GM12892 (cell line): Measurements from ENCODE around the gene SCAF8.

Source experiments
- DNase-seq: peaks from one replicate; pipeline ENCODE4 v3.0.0; 2011; ENCODE audit not compliant: insufficient read length
- FAIRE-seq: peaks from 2 replicates; lab custom pipeline; 2011; peaks lifted over from hg19 to GRCh38; lab: Jason Lieb, UNC
- POLR2A ChIP-seq: IDR thresholded peaks from 2 replicates; pipeline ENCODE4 v1.6.1; 2011; ENCODE audit warnings: low read depth, low read length, control low read depth
- POLR2AphosphoS5 ChIP-seq: IDR thresholded peaks from 2 replicates; pipeline ENCODE4 v1.6.1; 2011; ENCODE audit warnings: low read depth, low read length, control low read depth
- TAF1 ChIP-seq: IDR thresholded peaks from 2 replicates; pipeline ENCODE4 v1.6.1; 2011; ENCODE audit warnings: low read depth, mild to moderate bottlenecking, control low read depth, low read length, borderline replicate concordance

SCAF8 gene

DNA sequence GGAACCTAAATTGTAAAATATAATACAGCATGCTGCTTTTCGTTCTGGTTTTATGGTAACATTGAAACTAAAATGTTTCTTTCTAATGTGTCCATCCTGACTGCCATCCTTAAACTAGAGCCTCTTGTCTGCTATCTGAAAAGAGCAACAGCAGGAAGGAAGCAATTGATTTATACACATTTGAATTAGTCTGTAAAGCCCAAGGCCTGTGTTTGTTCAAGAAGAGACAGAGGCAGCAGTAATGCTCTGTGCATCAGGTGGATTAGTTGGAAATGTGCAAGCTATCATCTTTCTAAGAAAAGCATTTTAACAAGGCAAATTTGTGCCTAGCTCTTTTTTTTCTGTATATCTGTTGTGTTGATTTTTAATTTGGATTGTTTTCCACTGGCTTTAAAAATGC, 128.6 kb downstream of the SCAF8 start:
- FAIRE-seq (no peak), DNase-seq (no peak)
- no peak for TF ChIP-seq POLR2A

DNA sequence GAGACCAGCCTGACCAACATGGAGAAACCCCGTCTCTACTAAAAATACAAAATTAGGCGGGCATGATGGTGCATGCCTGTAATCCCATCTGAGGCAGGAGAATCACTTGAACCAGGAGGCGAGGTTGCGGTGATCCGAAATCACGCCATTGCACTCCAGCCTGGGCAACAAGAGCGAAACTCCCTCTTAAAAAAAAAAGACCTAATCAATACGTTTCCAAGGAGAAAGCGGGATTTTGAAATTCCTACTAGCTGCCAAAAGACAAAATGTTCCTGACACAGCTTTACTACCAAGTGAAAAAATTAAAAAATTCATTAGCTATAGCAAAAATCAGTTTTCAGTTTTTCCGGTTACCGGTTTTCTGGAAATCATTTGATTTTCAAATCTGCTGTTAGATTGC, 129.3 kb downstream of the SCAF8 start:
- TF ChIP-seq TAF1 (no peak), POLR2A (no peak), POLR2AphosphoS5 (no peak)
- DNase-seq (no peak), FAIRE-seq (no peak)

DNA sequence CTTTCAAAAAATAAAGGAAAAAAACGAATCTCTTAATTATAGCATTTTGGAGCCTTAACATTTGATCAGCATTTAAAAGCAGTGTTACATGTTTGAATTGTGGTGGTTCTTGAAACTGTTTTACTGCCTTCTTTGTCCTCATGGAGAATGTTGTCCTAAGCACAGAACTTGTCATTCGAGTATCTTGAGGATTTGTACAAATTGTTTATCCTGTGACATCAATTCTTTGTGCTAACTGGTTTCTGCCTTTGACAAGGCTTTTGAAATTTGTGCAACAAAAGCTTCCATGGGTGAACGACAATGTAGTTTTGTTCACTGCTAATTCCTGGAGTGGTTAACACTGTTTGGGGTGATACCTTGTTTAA, 130.8 kb downstream of the SCAF8 start:
- FAIRE-seq, result no peak

DNA sequence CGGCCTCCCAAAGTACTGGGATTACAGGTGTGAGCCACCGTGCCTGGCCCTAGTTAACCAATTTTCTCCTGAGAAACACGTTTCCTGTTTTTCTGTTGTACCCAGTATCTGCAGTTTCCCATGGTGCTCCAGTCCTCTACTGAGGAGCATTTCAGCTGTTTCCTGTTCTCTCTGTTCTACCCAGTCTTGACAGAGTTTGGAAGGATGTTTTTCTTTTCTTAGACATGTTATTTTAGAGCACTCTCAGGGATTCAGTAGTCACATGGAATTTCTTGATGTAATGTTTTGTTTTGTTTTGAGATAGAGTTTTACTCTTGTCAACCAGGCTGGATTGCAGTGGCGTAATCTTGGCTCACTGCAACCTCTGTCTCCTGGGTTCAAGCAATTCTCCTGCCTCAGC, 132.1 kb downstream of the SCAF8 start:
- TF ChIP-seq POLR2AphosphoS5 (no peak), POLR2A (no peak), TAF1 (no peak)
- DNase-seq (no peak), FAIRE-seq (no peak)

More for the DNA sequence above, 130.8 kb downstream of the SCAF8 start:
- DNase-seq, result no peak
- no peak for TF ChIP-seq POLR2A
- TF ChIP-seq POLR2AphosphoS5, result no peak
- no peak for TF ChIP-seq TAF1

DNA sequence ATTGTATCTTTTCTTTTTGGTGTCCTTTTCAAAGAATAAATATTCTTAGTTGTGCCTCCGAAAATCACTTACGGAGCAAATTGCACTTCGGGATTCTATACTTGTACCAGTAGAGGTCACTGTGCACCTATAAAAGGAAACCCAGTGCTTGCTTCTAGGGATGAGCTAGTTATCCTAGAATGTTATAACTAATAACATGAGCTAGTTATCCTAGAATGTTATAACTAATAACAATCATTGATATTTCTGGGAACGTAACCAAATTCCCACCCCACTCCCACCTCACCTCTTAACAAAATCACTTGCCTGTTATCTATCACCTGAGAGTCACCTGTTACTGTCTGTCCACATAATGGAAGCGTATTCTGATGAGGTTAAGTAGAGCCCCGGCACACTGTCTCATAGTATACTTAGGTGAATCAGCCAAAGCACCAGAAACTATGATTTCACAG, 135.0 kb downstream of the SCAF8 start:
- TF ChIP-seq POLR2AphosphoS5 (no peak), POLR2A (no peak), TAF1 (no peak)
- DNase-seq, result no peak
- no peak for FAIRE-seq

DNA sequence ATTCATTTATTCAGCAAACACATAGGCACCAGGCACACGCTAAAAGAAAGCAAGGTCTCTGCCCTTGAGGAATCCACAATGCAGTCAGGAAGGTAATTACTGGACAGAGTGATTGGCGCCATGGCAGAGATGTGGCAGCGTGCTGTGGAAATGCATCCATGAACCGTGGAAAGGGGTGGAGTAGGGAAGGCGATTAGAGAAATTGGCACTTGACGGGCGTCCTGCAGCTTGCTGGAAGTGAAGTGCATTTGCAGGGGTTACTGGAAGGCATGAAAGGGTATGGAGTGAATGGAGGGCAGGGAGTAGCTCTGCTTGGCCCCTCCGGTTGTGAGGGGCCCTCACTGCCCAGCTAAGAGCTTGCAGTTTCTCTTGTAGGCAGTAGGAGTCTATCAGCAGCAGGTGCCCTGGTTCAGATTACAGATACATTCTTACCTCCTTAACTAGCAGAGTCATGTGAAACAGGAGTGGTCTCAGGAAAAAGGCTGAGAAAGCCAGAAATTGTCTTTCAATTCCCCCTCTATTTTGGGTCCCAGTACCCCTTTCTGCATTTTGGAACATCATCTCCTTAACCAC, 139.4 kb downstream of the SCAF8 start:
- FAIRE-seq, result no peak
- TF ChIP-seq POLR2A, result no peak
- no peak for TF ChIP-seq POLR2AphosphoS5
- TF ChIP-seq TAF1, result no peak
- DNase-seq, result no peak

DNA sequence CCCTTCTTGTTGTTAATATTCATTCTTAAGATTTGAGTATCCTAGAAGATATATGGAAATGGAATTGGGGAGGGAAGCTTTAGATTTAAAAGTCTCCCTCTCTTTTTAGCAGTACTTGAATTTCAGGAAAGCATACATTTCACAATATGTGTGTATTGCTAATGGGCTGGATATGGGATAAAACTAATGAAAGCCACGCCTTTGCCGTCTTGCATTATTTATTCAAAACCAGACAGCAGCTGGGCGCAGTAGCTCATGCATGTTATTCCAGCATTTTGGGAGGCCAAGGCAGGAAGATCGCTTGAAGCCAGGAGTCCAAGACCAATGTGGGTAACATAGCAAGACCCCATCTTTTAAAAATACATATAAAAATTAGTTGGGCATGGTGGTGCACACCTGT, 140.3 kb downstream of the SCAF8 start:
- FAIRE-seq, result no peak
- DNase-seq, result no peak
- TF ChIP-seq POLR2AphosphoS5 (no peak), TAF1 (no peak), POLR2A (no peak)

DNA sequence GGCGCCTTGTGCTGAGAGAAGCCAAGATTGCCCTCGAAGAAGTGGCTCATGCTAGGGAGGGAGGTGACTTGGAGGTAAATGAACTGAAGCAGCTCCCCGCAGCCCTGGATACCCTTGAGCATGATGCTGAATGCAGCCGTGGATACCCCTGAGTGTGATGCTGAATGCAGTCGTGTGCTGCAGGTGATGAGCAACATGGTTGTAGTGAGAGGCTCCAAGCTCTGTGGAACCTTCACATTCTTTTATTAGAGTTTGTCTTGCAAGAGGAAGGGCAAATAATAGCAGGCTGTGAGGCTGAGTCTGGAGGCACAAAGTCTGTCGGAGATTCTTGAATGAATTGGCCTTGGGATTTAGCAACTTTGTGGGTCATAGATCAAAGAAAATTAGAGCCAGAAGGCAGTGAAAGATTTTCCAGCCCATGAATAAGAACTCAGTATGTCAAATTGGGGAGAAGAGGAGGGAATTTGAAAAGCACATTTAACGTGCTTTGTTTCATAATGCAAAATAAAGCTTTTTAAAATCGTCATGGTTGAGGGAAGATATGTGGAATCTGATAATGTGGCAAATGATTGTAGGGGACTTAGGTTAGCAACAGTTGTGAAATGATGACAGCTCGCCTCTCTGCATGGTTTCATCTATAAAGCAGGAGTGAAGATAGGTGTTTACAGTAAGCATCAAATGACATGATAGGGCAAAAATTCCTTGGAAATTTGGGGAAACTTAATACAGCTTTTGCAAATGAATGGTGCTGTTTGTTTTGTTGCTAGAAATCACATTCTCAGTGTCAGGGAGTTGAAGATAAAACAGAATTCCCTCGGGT, 141.8 kb downstream of the SCAF8 start:
- FAIRE-seq, result no peak
- TF ChIP-seq POLR2AphosphoS5 (no peak), POLR2A (no peak), TAF1 (no peak)

DNA sequence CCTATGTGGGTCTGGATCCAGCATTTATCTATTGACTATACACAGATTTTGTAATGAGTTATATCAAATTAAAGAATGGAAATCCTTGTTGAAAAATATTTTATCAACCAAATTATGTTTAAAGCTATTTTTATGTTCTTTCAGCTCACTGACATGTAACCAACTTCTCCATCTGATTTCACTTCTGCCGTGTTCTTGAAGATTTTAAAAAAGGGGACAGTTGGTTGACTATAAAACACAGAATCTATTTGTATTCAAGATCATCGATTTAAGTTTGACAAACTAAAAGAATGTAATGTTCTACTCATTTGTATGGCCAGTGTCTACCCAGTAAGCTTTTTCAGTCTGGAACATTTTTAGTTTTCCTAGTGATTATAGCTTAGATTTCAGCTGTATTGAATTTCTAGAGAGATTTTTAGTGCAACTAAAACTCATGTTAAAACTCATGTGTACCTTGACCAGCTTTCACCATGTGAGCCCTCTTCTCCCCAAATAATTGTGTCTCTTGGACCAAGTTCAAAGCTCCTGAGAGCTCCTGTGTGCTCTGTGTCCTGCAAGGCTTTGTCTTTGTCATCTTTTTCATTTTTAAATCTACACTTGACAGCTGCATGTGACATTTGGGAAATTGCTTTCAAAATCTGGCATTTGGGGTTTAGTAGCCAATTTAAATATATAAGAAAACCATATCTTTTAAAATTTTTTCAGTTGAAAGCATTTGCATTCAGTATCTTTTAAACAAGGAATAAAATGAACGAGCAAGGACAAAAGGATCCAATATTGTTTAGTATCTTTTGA, 143.5 kb downstream of the SCAF8 start:
- TF ChIP-seq POLR2AphosphoS5 (no peak), TAF1 (no peak), POLR2A (no peak)
- no peak for FAIRE-seq
- DNase-seq, result no peak

More for the DNA sequence above, 141.8 kb downstream of the SCAF8 start:
- DNase-seq, result no peak

DNA sequence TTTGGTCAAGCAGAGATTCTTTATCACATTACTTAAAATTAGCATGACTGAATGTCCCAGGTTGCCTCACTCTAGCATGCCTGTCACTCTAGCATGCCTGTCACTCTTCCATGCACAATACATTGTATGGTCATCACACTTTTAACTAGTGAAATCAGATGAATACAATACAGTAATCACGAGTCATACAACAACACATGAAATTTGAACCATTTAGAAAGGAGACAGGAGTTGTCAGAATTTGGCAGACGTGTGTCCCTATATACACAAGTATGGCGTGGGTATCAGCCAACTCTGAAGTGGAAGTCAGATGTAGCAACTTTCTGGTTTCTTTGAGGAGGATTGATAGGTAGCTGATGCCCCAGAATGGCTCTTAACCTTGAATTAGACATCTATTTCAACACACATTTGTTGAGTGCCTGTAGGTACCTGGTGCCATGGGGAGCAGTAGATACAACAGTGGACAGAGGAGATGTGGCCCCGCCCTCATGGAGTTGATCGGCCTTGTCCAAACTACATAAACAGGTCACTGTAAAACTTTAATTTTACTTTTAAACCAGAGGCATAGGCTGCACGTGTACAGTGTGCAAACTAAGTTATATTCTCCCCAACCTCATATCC, 145.8 kb downstream of the SCAF8 start:
- TF ChIP-seq POLR2AphosphoS5 (no peak), POLR2A (no peak), TAF1 (no peak)
- DNase-seq, result no peak
- FAIRE-seq, result no peak

DNA sequence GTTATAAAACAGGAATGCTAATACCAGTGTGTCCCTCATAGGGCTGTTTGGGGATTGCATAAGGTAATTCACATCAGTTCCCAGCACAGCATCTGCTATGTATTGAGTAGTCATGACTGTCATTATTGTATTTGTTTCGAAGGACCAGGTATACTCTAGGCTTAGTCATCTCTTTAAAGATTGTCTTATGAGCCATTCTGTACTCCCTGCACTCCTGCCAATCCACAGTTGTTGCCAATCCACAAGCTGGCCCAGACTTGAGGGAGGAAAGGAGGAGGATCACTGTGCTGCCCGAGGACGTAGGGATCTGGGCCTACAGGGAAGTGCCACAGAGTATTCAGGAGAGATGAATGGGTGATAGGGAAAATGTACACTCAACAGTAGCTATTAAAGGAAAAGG, 148.9 kb downstream of the SCAF8 start:
- DNase-seq, result no peak
- no peak for FAIRE-seq
- TF ChIP-seq TAF1, result no peak
- TF ChIP-seq POLR2A, result no peak
- TF ChIP-seq POLR2AphosphoS5, result no peak
